GM19397 (cell line): ENCODE measurements around the gene C9orf72.
"Not testable (repeated sequence)": the region's sequence is repeated elsewhere in the genome, so short reads cannot be mapped to it uniquely, and the experiment has no call there.

ENCODE experiments used
- ATAC-seq: cut with Tn5 transposase; IDR thresholded peaks from one replicate; pipeline ENCODE4 v1.9.1; 2021; ENCODE audit warnings: mild to moderate bottlenecking, moderate library complexity; ENCODE audit not compliant: unreplicated experiment

Gene C9orf72

GRCh38 chr9:27519466-27520465 is 53.5 kb downstream of the C9orf72 start:
- ATAC-seq = no peak

- no peak for ATAC-seq
Observed at GRCh38 chr9:27518809-27519208, 54.5 kb downstream of the C9orf72 start.

DNA sequence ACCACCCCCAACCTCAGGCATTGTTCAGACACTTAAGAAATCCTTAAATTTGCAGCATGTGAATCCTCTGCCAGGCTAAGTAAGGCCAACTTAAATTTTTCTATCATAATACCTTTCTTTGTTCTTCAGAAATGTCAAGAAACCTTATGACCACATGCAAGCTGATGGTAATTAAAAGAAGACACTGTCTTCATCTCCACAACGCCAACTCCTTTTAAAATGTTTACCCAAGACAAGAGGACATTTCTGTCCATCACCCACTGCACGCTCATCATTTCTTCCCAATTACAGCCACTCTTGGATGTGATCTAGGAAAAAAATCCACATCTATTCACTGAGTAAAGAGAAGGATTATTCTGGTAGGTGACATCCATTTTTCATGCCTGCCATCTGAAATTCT is 55.3 kb downstream of the C9orf72 start:
- no peak for ATAC-seq

DNA sequence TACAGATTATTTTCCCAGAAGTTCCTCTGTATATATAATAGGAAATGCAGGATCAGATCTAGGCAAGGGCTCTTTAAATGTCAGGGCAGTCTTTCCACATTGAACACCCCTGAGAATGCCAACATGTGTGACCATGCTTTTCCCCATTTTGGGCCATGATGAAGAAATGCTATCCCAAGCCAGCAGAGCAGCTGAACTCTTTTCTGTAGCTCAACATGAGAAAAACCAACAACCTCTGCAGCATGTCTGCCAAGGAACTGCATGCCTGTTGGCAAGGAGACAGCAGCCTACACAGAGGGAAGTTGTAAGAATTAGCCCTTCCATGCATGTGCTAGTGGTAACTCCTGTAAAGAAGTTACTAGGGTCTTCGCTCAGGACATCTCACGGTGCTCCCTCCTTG is 58.7 kb downstream of the C9orf72 start:
- ATAC-seq = no peak

- no peak for ATAC-seq
Observed at GRCh38 chr9:27511771-27512170, 61.5 kb downstream of the C9orf72 start.

DNA sequence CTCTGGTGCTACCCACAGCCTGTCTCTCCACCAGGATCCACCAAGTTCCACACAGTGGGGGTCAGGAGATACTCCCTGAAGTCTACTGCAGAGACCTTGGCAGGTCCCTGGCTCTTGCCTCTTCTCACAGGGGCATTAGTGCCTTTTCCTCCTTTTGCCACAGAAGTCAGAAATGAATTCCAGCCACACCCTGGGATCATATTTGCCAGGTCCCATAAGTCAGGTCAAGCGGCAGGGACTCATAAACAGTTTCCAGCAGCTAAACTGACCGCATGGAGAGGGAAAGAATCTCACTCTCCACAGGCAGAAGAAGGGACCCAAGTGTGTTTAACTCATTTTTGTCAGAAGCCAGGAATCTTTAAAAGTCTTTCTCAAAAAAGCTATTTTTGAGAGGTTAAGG is 62.5 kb downstream of the C9orf72 start:
- no peak for ATAC-seq

DNA sequence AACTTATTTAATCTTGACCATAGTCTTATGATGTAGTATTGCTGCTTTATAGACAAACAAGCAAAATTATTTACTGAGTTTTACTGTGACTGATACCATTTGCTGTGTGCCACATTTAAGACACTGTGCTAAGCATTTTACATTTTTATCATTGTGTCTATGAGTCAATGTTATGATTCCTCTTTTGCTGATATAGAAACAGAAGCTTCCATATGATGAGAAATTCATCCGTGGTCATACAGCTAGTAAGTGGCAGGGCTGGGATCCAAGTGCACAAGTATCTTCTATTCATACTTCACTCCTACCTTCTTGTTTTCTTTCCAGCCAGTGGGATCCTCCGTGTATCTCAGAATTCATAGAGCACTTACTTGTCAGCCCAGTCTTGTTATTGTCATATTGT is 66.3 kb downstream of the C9orf72 start:
- ATAC-seq = no peak

GRCh38 chr9:27505744-27506161 is 67.5 kb downstream of the C9orf72 start:
- no peak for ATAC-seq

- no peak for ATAC-seq
Observed at GRCh38 chr9:27504259-27504658, 69.0 kb downstream of the C9orf72 start.

DNA sequence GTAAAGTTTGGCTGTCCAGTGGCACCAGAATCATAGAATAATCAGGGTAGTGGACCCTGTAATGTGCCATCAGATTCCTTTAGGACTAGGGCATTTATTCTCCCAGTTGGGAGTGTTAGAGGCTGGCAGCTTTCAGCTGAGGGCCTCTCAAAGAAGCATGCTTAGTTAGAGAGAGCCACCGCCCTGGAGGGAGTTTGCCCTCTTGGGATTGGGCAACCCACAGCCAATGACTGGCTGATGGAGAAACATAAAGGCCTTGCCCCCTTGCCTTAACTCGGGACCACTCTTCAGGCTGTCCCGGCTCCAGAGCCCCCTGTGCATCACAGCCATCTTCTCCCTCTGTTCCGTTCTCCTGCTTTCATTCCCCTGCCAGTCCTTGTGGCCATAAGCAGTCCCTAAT is 69.7 kb downstream of the C9orf72 start:
- no peak for ATAC-seq

DNA sequence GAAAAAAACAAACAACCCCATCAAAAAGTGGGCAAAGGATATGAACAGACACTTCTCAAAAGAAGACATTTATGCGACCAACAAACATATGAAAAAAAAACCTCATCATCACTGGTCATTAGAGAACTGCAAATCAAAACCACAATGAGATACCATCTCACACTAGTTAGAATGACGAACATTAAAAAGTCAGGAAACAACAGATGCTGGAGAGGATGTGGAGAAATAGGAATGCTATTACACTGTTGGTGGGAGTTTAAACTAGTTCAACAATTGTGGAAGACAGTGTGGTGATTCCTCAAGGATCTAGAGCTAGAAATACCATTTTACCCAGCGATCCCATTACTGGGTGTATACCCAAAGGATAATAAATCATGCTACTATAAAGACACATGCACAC is 72.4 kb downstream of the C9orf72 start:
- ATAC-seq = not testable (repeated sequence)

GRCh38 chr9:27499451-27499850 is 73.8 kb downstream of the C9orf72 start:
- ATAC-seq = no peak

GRCh38 chr9:27497883-27498417 is 75.3 kb downstream of the C9orf72 start:
- no peak for ATAC-seq
